ENCODE measurements around the gene ABHD17B.

DNA sequence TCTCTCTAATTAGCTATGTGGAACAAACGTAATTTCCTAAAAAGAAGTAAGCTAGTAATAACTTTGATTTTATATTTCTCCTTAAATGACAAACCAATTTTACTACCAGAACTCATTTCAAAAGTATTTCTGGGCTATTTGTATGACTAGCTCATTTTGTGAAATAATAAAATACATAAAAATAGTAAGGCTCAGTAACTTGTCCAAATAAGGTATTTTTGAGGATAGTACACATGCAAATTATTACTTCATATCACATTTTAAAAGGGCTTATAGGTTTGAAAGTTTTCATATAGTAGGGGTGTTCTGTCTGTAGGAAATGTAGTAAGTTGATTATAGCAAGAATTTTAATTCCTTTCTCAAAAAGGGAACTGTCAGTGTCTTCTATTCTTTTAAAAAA is 26.9 kb upstream of the ABHD17B start:
- TF ChIP-seq, protein P1, sequence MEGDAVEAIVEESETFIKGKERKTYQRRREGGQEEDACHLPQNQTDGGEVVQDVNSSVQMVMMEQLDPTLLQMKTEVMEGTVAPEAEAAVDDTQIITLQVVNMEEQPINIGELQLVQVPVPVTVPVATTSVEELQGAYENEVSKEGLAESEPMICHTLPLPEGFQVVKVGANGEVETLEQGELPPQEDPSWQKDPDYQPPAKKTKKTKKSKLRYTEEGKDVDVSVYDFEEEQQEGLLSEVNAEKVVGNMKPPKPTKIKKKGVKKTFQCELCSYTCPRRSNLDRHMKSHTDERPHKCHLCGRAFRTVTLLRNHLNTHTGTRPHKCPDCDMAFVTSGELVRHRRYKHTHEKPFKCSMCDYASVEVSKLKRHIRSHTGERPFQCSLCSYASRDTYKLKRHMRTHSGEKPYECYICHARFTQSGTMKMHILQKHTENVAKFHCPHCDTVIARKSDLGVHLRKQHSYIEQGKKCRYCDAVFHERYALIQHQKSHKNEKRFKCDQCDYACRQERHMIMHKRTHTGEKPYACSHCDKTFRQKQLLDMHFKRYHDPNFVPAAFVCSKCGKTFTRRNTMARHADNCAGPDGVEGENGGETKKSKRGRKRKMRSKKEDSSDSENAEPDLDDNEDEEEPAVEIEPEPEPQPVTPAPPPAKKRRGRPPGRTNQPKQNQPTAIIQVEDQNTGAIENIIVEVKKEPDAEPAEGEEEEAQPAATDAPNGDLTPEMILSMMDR (conservative IDR thresholded peaks at IDR 0.05; ENCODE audit: low read depth, low read length): no peak
- TF ChIP-seq EZH2 (IDR thresholded peaks at IDR 0.05; ENCODE audit: low read length, unreplicated experiment): no peak
- no peak for TF ChIP-seq EZH2phosphoT487 (IDR thresholded peaks at IDR 0.05; ENCODE audit: borderline replicate concordance, low read length)
